ENCODE data around the gene TRAPPC2. TPM values are rescaled to one million over a fixed set of nuclear protein-coding genes. Genes with fewer than 3 reads are reported as not detected.
A peak's percentile ranks its signal among the peaks of the same experiment; 100 is the strongest.

TRAPPC2 gene
- total RNA-seq, 1 donor from 2014 or later = 12.4 TPM

- TF ChIP-seq CTCF (IDR thresholded peaks at IDR 0.05; ENCODE audit: unreplicated experiment) = no peak
- Mint-ChIP-seq H3K4me3 (ENCODE audit: unreplicated experiment) (no peak overlapping the region), H3K27ac (ENCODE audit: unreplicated experiment) (no peak overlapping the region), H3K27me3 (ENCODE audit: unreplicated experiment) (peaks cover 2% of the 10 kb centered on the region), H3K4me1 (ENCODE audit: unreplicated experiment) (peaks cover 5% of the 10 kb centered on the region), H3K36me3 (ENCODE audit: low read depth, unreplicated experiment) (peaks cover 10% of the 10 kb centered on the region), H3K9me3 (ENCODE audit: unreplicated experiment) (no peaks in the 10 kb centered on the region)
- no peak for DNase-seq (ENCODE audit: low spot score)
These were observed 12.5 kb downstream of the TRAPPC2 start for GRCh38 chrX:13721819-13722519.

DNA sequence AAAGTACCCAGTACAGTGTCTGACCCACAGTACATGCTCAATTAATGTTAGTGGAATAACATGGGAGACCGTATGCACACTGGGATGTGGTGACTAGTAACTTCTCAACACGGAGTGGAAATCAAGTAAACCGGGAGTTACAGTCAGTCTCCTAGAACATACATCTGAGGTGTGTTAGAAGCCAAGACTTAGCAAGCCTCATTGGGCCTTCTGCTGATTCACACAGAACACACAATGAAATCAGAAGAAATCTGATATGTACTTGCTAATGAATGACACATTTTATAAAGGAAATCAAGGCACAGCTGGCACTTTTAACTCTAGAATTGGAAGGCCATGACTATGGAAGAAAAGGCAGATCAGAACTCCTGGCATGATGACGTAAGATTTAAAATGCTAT, 13.0 kb downstream of the TRAPPC2 start:
- Mint-ChIP-seq H3K27ac (ENCODE audit: unreplicated experiment) (no peak overlapping the region), H3K9me3 (ENCODE audit: unreplicated experiment) (no peaks in the 10 kb centered on the region), H3K4me3 (ENCODE audit: unreplicated experiment) (no peak overlapping the region)

GRCh38 chrX:13719192-13719856, 15.1 kb downstream of the TRAPPC2 start:
- Mint-ChIP-seq H3K27me3 (ENCODE audit: unreplicated experiment) (peaks cover 2% of the 10 kb centered on the region), H3K4me1 (ENCODE audit: unreplicated experiment) (peaks cover 5% of the 10 kb centered on the region), H3K27ac (ENCODE audit: unreplicated experiment) (peak overlapping the region; percentile 18), H3K4me3 (ENCODE audit: unreplicated experiment) (no peak overlapping the region), H3K9me3 (ENCODE audit: unreplicated experiment) (no peaks in the 10 kb centered on the region), H3K36me3 (ENCODE audit: low read depth, unreplicated experiment) (peaks cover 10% of the 10 kb centered on the region)
- no peak for TF ChIP-seq CTCF (IDR thresholded peaks at IDR 0.05; ENCODE audit: unreplicated experiment)
- DNase-seq (ENCODE audit: low spot score) = no peak

More for the DNA sequence above, 13.0 kb downstream of the TRAPPC2 start:
- TF ChIP-seq CTCF (IDR thresholded peaks at IDR 0.05; ENCODE audit: unreplicated experiment) = no peak
- H3K36me3 Mint-ChIP-seq (ENCODE audit: low read depth, unreplicated experiment) = peaks cover 10% of the 10 kb centered on the region
- no peak for DNase-seq (ENCODE audit: low spot score)
- H3K4me1 Mint-ChIP-seq (ENCODE audit: unreplicated experiment) = peaks cover 5% of the 10 kb centered on the region
- peaks cover 2% of the 10 kb centered on the region for H3K27me3 Mint-ChIP-seq (ENCODE audit: unreplicated experiment)

DNA sequence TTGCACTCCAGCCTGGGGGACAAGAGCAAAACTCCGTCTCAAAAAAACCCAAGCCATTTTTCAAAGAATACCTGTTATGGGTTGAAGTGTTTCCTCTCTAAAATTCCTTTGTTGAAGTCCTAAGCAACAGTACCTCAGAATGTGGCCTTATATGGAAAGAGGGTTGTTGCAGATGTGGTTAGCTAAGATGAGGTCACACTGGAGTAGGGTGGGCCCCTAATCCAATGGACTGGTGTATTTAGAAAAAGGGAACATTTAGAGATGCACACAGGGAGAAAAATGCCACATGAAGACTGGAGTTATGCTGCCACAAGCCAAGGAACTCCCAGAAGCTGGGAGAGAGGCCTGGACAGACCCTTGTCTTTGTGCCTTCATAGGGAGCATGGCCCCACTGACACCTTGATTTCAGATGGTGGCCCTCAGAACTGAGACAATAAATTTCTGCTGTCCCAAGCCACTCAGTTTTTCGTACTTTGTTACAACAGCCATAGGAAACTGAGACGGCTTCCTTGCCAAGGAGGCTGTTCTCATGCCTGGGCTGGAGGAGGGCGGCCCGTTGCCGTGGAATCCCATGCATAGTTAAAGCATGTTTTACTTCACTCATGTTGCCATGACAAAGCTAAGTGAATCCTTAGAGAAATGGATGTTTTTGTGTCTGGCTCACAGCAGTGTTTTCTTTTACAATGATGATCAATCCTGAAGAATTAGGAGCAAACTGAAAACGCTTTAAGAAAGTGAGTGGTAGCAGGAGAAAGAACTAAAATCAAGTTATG, 16.5 kb downstream of the TRAPPC2 start:
- Mint-ChIP-seq H3K4me1 (ENCODE audit: unreplicated experiment) (no peaks in the 10 kb centered on the region), H3K36me3 (ENCODE audit: low read depth, unreplicated experiment) (no peaks in the 10 kb centered on the region), H3K27me3 (ENCODE audit: unreplicated experiment) (no peaks in the 10 kb centered on the region), H3K27ac (ENCODE audit: unreplicated experiment) (peak overlapping the region; percentile 36), H3K9me3 (ENCODE audit: unreplicated experiment) (no peaks in the 10 kb centered on the region), H3K4me3 (ENCODE audit: unreplicated experiment) (no peak overlapping the region)
- no peak for DNase-seq (ENCODE audit: low spot score)
- TF ChIP-seq CTCF (IDR thresholded peaks at IDR 0.05; ENCODE audit: unreplicated experiment) = no peak

All from endothelial cell (in vitro differentiated cells).